Endodermal cell (in vitro differentiated cells): ENCODE results near the gene MERTK. TPM values are rescaled to one million over a fixed set of nuclear protein-coding genes. Genes with fewer than 3 reads are reported as not detected.
"Not testable (repeated sequence)": the region's sequence is repeated elsewhere in the genome, so short reads cannot be mapped to it uniquely, and the experiment has no call there.

Experiments used
- DNase-seq: peaks from one replicate; pipeline ENCODE4 v3.0.0-alpha.2; 2017
- H3K27ac ChIP-seq: 2 replicates; pipeline ENCODE4 v1.5.1; 2013; ENCODE audit warnings: mild to moderate bottlenecking, low read depth, low read length, moderate library complexity
- H3K27me3 ChIP-seq: 2 replicates; pipeline ENCODE4 v1.6.1; 2013; ENCODE audit warnings: mild to moderate bottlenecking, low read length, moderate library complexity; ENCODE audit not compliant: insufficient read depth, control insufficient read depth, poor library complexity, severe bottlenecking
- H3K36me3 ChIP-seq: 2 replicates; pipeline ENCODE4 v1.7.0; 2013; ENCODE audit warnings: mild to moderate bottlenecking, low read length, moderate library complexity; ENCODE audit not compliant: control insufficient read depth, insufficient read depth
- H3K4me1 ChIP-seq: one replicate; pipeline ENCODE4 v1.7.0; 2013; ENCODE audit warnings: low read length; ENCODE audit not compliant: control insufficient read depth, insufficient read depth
- H3K4me3 ChIP-seq: 2 replicates; pipeline ENCODE4 v1.5.1; 2013; ENCODE audit warnings: mild to moderate bottlenecking, low read length, moderate library complexity
- H3K9ac ChIP-seq: 2 replicates; pipeline ENCODE4 v1.6.1; 2013; ENCODE audit warnings: mild to moderate bottlenecking, low read length, moderate library complexity; ENCODE audit not compliant: poor library complexity, severe bottlenecking; ENCODE audit errors: extremely low read depth
- H3K9me3 ChIP-seq: 2 replicates; pipeline ENCODE4 v1.6.1; 2013; ENCODE audit warnings: mild to moderate bottlenecking, low read length, moderate library complexity; ENCODE audit not compliant: control insufficient read depth
- H3K27ac Mint-ChIP-seq: 2 replicates; pipeline ENCODE4 v1.8.0; 2020; ENCODE audit warnings: mixed read lengths
- H3K27me3 Mint-ChIP-seq: 2 replicates; pipeline ENCODE4 v1.8.0; 2021; ENCODE audit warnings: mild to moderate bottlenecking, mixed read lengths; ENCODE audit not compliant: insufficient read depth
- H3K36me3 Mint-ChIP-seq: 2 replicates; pipeline ENCODE4 v1.8.0; 2020; ENCODE audit warnings: low read depth, mixed read lengths
- H3K4me1 Mint-ChIP-seq: 2 replicates; pipeline ENCODE4 v1.8.0; 2020; ENCODE audit warnings: mixed read lengths
- H3K4me3 Mint-ChIP-seq: 2 replicates; pipeline ENCODE4 v1.8.0; 2020; ENCODE audit warnings: mild to moderate bottlenecking, moderate library complexity, mixed read lengths
- H3K9me3 Mint-ChIP-seq: 2 replicates; pipeline ENCODE4 v1.8.0; 2020; ENCODE audit warnings: mild to moderate bottlenecking, mixed read lengths
- CTCF ChIP-seq: fragments of 200-600 bp; sonication (generic); conservative IDR thresholded peaks from 2 replicates; pipeline ENCODE4 v1.5.0; 2021; ENCODE audit warnings: antibody characterized with exemption, mild to moderate bottlenecking
- WGBS, 2 experiments: methylation state at CpG; one replicate each; pipeline versions ENCODE4 v1.1.5 to v1.1.7; 2013; ENCODE audit warnings: missing lambda C conversion rate in 2 of 2, mixed read lengths in 1 of 2; ENCODE audit not compliant: insufficient coverage in 1 of 2, insufficient read length in 1 of 2; 5-methylcytosine and 5-hydroxymethylcytosine counted together
- total RNA-seq, 2 donors: library from RNA; stranded (reverse); fragmentation: NEBNext Ultra II Directional in 1 of 2; extraction: Animal tissue kit (Norgen Biotek cat#: 25700) in 1 of 2; gene quantifications; 2 replicates in 1 of 2; 3 replicates in 1 of 2; pipeline ENCODE4 v1.2.1, GENCODE V29; 2021

MERTK gene
- total RNA-seq, 2 donors from 2014 or later = 22.3 to 36.6 TPM

GRCh38 chr2:112035786-112036185 is 137.4 kb downstream of the MERTK start:
- Histone ChIP-seq H3K36me3 (no peaks in the 10 kb centered on the region), H3K9me3 (peaks cover 60% of the 10 kb centered on the region), H3K9ac (no peak overlapping the region), H3K4me1 (no peaks in the 10 kb centered on the region), H3K4me3 (peak overlapping the region; percentile 75), H3K27me3 (no peaks in the 10 kb centered on the region), H3K27ac (no peak overlapping the region)
- H3K36me3 Mint-ChIP-seq = peaks cover 2% of the 10 kb centered on the region
- no peak overlapping the region for H3K27ac Mint-ChIP-seq
- H3K4me1 Mint-ChIP-seq = peaks cover 25% of the 10 kb centered on the region
- H3K4me3 Mint-ChIP-seq = no peak overlapping the region
- DNase-seq = no peak
- TF ChIP-seq CTCF = no peak
- no peaks in the 10 kb centered on the region for H3K27me3 Mint-ChIP-seq
- peaks cover 36% of the 10 kb centered on the region for H3K9me3 Mint-ChIP-seq
- WGBS, 2 experiments = 100% methylated on average over 1 of the region's 1 CpG

- not testable (repeated sequence) for H3K36me3 Mint-ChIP-seq, H3K27me3 Mint-ChIP-seq, H3K27me3 ChIP-seq, H3K4me1 ChIP-seq, H3K27ac ChIP-seq, H3K9ac ChIP-seq, H3K36me3 ChIP-seq, H3K4me3 Mint-ChIP-seq
- peak overlapping the region; percentile 90 for H3K27ac Mint-ChIP-seq
- peaks cover 48% of the 10 kb centered on the region for H3K9me3 Mint-ChIP-seq
- peaks cover 47% of the 10 kb centered on the region for H3K4me1 Mint-ChIP-seq
- 71 to 86% methylated on average over 7 to 12 of the region's 12 CpGs for WGBS, 2 experiments
- Histone ChIP-seq H3K9me3 (peaks cover 58% of the 10 kb centered on the region), H3K4me3 (peak overlapping the region; percentile 75)
- peak; percentile 90 for DNase-seq
Measured at GRCh38 chr2:112039556-112039955, 141.1 kb downstream of the MERTK start.

- WGBS, 2 experiments = 47 to 51% methylated on average over 2 of the region's 2 CpGs
Measured at GRCh38 chr2:112040066-112040465, 141.7 kb downstream of the MERTK start.

GRCh38 chr2:112041460-112041859 is 143.1 kb downstream of the MERTK start:
- H3K27me3 Mint-ChIP-seq, H3K9ac ChIP-seq, H3K4me1 ChIP-seq, H3K27ac ChIP-seq, H3K27me3 ChIP-seq, H3K36me3 ChIP-seq, DNase-seq, H3K4me3 Mint-ChIP-seq, H3K4me3 ChIP-seq, H3K36me3 Mint-ChIP-seq: not testable (repeated sequence)
- peaks cover 50% of the 10 kb centered on the region for H3K4me1 Mint-ChIP-seq
- H3K9me3 Mint-ChIP-seq = peaks cover 57% of the 10 kb centered on the region
- 83 to 94% methylated on average over 5 to 6 of the region's 6 CpGs for WGBS, 2 experiments
- peaks cover 57% of the 10 kb centered on the region for H3K9me3 ChIP-seq
- peak overlapping the region; percentile 90 for H3K27ac Mint-ChIP-seq

More at GRCh38 chr2:112040066-112040465, 141.7 kb downstream of the MERTK start:
- peaks cover 49% of the 10 kb centered on the region for H3K9me3 Mint-ChIP-seq
- not testable (repeated sequence) for H3K27me3 Mint-ChIP-seq, H3K4me1 ChIP-seq, H3K36me3 Mint-ChIP-seq, H3K27me3 ChIP-seq, H3K27ac ChIP-seq, H3K4me3 ChIP-seq, H3K9ac ChIP-seq, H3K4me3 Mint-ChIP-seq, H3K36me3 ChIP-seq
- peak; percentile 80 for DNase-seq
- H3K4me1 Mint-ChIP-seq = peaks cover 47% of the 10 kb centered on the region
- H3K27ac Mint-ChIP-seq = peak overlapping the region; percentile 90
- peaks cover 58% of the 10 kb centered on the region for H3K9me3 ChIP-seq
